ENCODE data around the gene TMEM258. TPM values are rescaled to one million over a fixed set of nuclear protein-coding genes. Genes with fewer than 3 reads are reported as not detected.
A peak's percentile ranks its signal among the peaks of the same experiment; 100 is the strongest.

The TMEM258 gene
- total RNA-seq, 4 donors from 2014 or later: 8.2 to 34.7 (median 23.7) TPM

DNA sequence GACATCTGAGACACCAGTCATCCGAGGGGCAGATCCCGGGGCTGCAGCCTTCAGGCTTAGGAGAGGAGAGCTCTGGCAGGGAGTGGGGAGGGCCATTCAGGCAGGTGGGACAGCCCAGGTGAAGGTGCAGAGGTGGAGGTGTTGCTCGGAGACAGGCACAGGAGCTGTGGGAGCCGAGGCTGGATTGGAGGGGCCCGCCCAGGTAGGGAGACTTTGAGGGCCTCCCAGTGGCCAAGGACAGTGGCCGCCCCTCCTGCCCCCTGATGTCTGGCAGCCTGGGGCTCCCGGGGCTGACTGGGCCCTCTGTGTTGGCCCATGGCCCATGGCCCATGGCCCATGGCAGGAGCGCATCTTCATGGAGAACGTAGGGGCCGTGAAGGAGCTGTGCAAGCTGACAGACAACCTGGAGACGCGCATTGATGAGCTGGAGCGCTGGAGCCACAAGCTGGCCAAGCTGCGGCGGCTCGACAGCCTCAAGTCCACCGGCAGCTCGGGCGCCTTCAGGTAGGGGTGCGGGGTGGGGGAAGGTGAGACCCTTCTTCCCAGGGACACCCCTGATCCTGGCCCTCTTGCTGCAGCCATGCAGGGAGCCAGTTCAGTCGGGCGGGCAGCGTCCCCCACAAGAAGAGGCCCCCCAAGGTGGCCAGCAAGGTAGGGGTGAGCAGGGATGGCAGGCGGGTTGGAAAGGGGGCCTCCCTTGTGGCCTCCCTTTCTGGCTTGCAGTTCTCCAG lies 13.3 kb downstream of the TMEM258 start:
- Histone ChIP-seq H3K9me3 (no peaks in the 10 kb centered on the region), H3K4me1 (peaks cover 0 to 7% (median 0%) of the 10 kb centered on the region in 4 donors), H3K27ac (no peak overlapping the region), H3K4me3 (no peak overlapping the region), H3K36me3 (no peaks in the 10 kb centered on the region), H3K27me3 (no peaks in the 10 kb centered on the region)
- WGBS, 2 donors (ENCODE audit: low coverage in 1 of 2): 91 to 93% methylated on average over 4 to 24 of the region's 24 CpGs
- intact Hi-C loops (cut with DNase I; ENCODE audit: low total_unique reads) (no loop called here), in situ Hi-C loops (cut with MboI; ENCODE audit: low pct_ligation_motif_present in 1 of 4, low pct_unique_long_range_greater_than_20kb in 1 of 4, low sequenced_read_pairs in 3 of 4) (loop anchor here in 2 of 4 donors (25.0 kb wide), 1 partner anchor 333 kb away; the partner anchor contains the start of gene INCENP (in 2 of the 2))
- DNase-seq: no peak
- TF ChIP-seq POLR2A (IDR thresholded peaks at IDR 0.05) (no peak), POLR2AphosphoS5 (IDR thresholded peaks at IDR 0.05) (no peak), CTCF (IDR thresholded peaks at IDR 0.05) (no peak), EP300 (IDR thresholded peaks at IDR 0.05; ENCODE audit: low read depth) (no peak)

DNA sequence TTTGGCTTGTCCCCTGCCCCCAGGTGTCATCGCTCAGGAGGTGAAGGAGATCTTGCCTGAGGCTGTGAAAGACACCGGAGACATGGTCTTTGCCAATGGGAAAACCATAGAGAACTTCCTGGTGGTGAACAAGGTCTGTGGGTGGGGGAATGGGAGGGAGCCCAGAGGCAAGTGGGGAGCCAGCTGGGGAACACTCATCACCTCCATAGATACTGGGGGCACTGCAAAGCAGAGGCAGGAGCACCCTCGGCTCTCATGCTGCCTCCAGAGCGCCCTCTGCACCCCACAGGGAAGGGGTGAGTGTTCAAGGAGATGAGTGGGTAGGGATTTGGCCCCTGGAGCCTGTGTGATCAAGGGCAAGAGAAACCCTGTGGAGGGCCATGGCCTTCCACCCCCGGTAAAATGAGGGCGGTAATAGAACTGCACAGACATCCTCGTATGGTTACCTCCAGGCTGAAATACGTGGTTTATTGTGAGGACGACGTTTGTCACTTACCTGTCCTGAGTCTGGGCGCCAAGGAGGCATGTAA lies 14.0 kb downstream of the TMEM258 start:
- Histone ChIP-seq H3K4me1 (peaks cover 0 to 7% (median 0%) of the 10 kb centered on the region in 4 donors), H3K27ac (no peak overlapping the region), H3K9me3 (no peaks in the 10 kb centered on the region), H3K4me3 (no peak overlapping the region), H3K36me3 (no peaks in the 10 kb centered on the region), H3K27me3 (no peaks in the 10 kb centered on the region)
- intact Hi-C loops (cut with DNase I; ENCODE audit: low total_unique reads): no loop called here
- in situ Hi-C loops (cut with MboI; ENCODE audit: low pct_ligation_motif_present in 1 of 4, low pct_unique_long_range_greater_than_20kb in 1 of 4, low sequenced_read_pairs in 3 of 4): loop anchor here in 2 of 4 donors (25.0 kb wide), 1 partner anchor 334 kb away; the partner anchor contains the start of gene INCENP (in 2 of the 2)
- WGBS, 2 donors (ENCODE audit: low coverage in 1 of 2): 81% methylated on average over 11 of the region's 11 CpGs; no CpG with 5 or more reads in 1 of the 2 donors
- no peak for DNase-seq
- no peak for TF ChIP-seq POLR2AphosphoS5 (IDR thresholded peaks at IDR 0.05)
- TF ChIP-seq CTCF (IDR thresholded peaks at IDR 0.05): no peak
- no peak for TF ChIP-seq POLR2A (IDR thresholded peaks at IDR 0.05)
- TF ChIP-seq EP300 (IDR thresholded peaks at IDR 0.05; ENCODE audit: low read depth): no peak

GRCh38 chr11:61777234-61778090 lies 14.9 kb downstream of the TMEM258 start:
- H3K4me3 ChIP-seq: peak overlapping the region in 2 of 4 donors; percentile 4 to 26
- 65% methylated on average over 41 of the region's 67 CpGs; no CpG with 5 or more reads in 1 of the 2 donors for WGBS, 2 donors (ENCODE audit: low coverage in 1 of 2)
- no peak overlapping the region for H3K27ac ChIP-seq
- H3K4me1 ChIP-seq: peaks cover 0 to 7% (median 0%) of the 10 kb centered on the region in 4 donors
- no peaks in the 10 kb centered on the region for H3K9me3 ChIP-seq
- no peaks in the 10 kb centered on the region for H3K36me3 ChIP-seq
- peak; percentile 53 for DNase-seq
- in situ Hi-C loops (cut with MboI; ENCODE audit: low pct_ligation_motif_present in 1 of 4, low pct_unique_long_range_greater_than_20kb in 1 of 4, low sequenced_read_pairs in 3 of 4) (loop anchor here in 2 of 4 donors (25.0 kb wide), 1 partner anchor 335 kb away; the partner anchor contains the start of gene INCENP (in 2 of the 2)), intact Hi-C loops (cut with DNase I; ENCODE audit: low total_unique reads) (no loop called here)
- TF ChIP-seq POLR2A (IDR thresholded peaks at IDR 0.05): no peak
- TF ChIP-seq CTCF (IDR thresholded peaks at IDR 0.05): no peak
- TF ChIP-seq EP300 (IDR thresholded peaks at IDR 0.05; ENCODE audit: low read depth): no peak
- TF ChIP-seq POLR2AphosphoS5 (IDR thresholded peaks at IDR 0.05): no peak
- no peaks in the 10 kb centered on the region for H3K27me3 ChIP-seq

Measured in transverse colon (tissue), 4 donors.